ENCODE results near the gene LY6G5C. TPM values are rescaled to one million over a fixed set of nuclear protein-coding genes. Genes with fewer than 3 reads are reported as not detected.

LY6G5C gene
- total and polyA plus RNA-seq, 2 of the 13 experiments (the other 11 are each of a cell fraction or from before 2014, with no cell fraction given) = 0.33 to 0.55 TPM

GRCh38 chr6:31729515-31729978 is 48.7 kb upstream of the LY6G5C start (continued):
- TF ChIP-seq ZNF646 (CRISPR knock-in tag; IDR thresholded peaks at IDR 0.05) (no peak), ZNF800 (CRISPR knock-in tag; IDR thresholded peaks at IDR 0.05) (peak; percentile 64; the same call in 1 of the 2 replicates), ZBTB10 (CRISPR knock-in tag; IDR thresholded peaks at IDR 0.05; ENCODE audit: borderline replicate concordance) (peak; percentile 96), ZMYM3 (CRISPR knock-in tag; IDR thresholded peaks at IDR 0.05) (no peak; the same call in 1 of the 2 replicates), ZNF530 (CRISPR knock-in tag; IDR thresholded peaks at IDR 0.05; ENCODE audit: low read depth) (no peak), MAFF (IDR thresholded peaks at IDR 0.05; ENCODE audit: low read depth, low read length) (no peak), ZNF367 (CRISPR knock-in tag; IDR thresholded peaks at IDR 0.05; ENCODE audit: borderline replicate concordance) (no peak; the same call in 1 of the 2 replicates), PAX8 (CRISPR knock-in tag; IDR thresholded peaks at IDR 0.05; ENCODE audit: borderline replicate concordance) (no peak), KDM2A (CRISPR knock-in tag; IDR thresholded peaks at IDR 0.05; ENCODE audit: borderline replicate concordance, low read depth) (peak; percentile 99; the same call in 1 of the 2 replicates), AKAP8 (CRISPR knock-in tag; IDR thresholded peaks at IDR 0.05) (peak; percentile 90; the same call in 1 of the 2 replicates), NKX3-1 (CRISPR knock-in tag; IDR thresholded peaks at IDR 0.05) (peak; percentile 71; the same call in 1 of the 2 replicates), ATF2 (CRISPR knock-in tag; IDR thresholded peaks at IDR 0.05) (peak; percentile 79), ELF4 (CRISPR knock-in tag; IDR thresholded peaks at IDR 0.05; ENCODE audit: borderline replicate concordance) (peak; percentile 68; the same call in 1 of the 2 replicates), ARHGAP35 (CRISPR knock-in tag; IDR thresholded peaks at IDR 0.05; ENCODE audit: borderline replicate concordance) (no peak; the same call in 1 of the 2 replicates), ZNF639 (CRISPR knock-in tag; conservative IDR thresholded peaks at IDR 0.05) (peak; percentile 84; the same call in 1 of the 2 replicates)
